ENCODE data around the gene ACYP2. TPM values are rescaled to one million over a fixed set of nuclear protein-coding genes. Genes with fewer than 3 reads are reported as not detected.
A peak's percentile ranks its signal among the peaks of the same experiment; 100 is the strongest.
"Not testable (repeated sequence)": the region's sequence is repeated elsewhere in the genome, so short reads cannot be mapped to it uniquely, and the experiment has no call there.

ACYP2 gene
- total RNA-seq, 1 experiment from 2014 or later: 20.2 TPM

GRCh38 chr2:54127174-54127573 lies 11.8 kb downstream of the ACYP2 start:
- in situ Hi-C loops (cut with HindIII; ENCODE audit: low pct_unique_long_range_greater_than_20kb, low sequenced_read_pairs); DNase-seq (ENCODE audit: low read depth): not testable (repeated sequence)

GRCh38 chr2:54133056-54133455 lies 17.6 kb downstream of the ACYP2 start:
- in situ Hi-C loops (cut with HindIII; ENCODE audit: low pct_unique_long_range_greater_than_20kb, low sequenced_read_pairs): no loop called here
- no peak for DNase-seq (ENCODE audit: low read depth)

- in situ Hi-C loops (cut with HindIII; ENCODE audit: low pct_unique_long_range_greater_than_20kb, low sequenced_read_pairs): no loop called here
- no peak for DNase-seq (ENCODE audit: low read depth)
These were observed 23.8 kb downstream of the ACYP2 start for GRCh38 chr2:54139210-54139609.

GRCh38 chr2:54143780-54144179 lies 28.4 kb downstream of the ACYP2 start:
- in situ Hi-C loops (cut with HindIII; ENCODE audit: low pct_unique_long_range_greater_than_20kb, low sequenced_read_pairs): no loop called here
- no peak for DNase-seq (ENCODE audit: low read depth)

GRCh38 chr2:54148391-54148790 lies 33.0 kb downstream of the ACYP2 start:
- no peak for DNase-seq (ENCODE audit: low read depth)
- in situ Hi-C loops (cut with HindIII; ENCODE audit: low pct_unique_long_range_greater_than_20kb, low sequenced_read_pairs): no loop called here

- DNase-seq (ENCODE audit: low read depth): no peak
- in situ Hi-C loops (cut with HindIII; ENCODE audit: low pct_unique_long_range_greater_than_20kb, low sequenced_read_pairs): no loop called here
These were observed 34.4 kb downstream of the ACYP2 start for GRCh38 chr2:54149638-54150441.

GRCh38 chr2:54158311-54158710 lies 42.9 kb downstream of the ACYP2 start:
- no peak for DNase-seq (ENCODE audit: low read depth)
- in situ Hi-C loops (cut with HindIII; ENCODE audit: low pct_unique_long_range_greater_than_20kb, low sequenced_read_pairs): no loop called here

GRCh38 chr2:54161660-54162424 lies 46.4 kb downstream of the ACYP2 start:
- DNase-seq (ENCODE audit: low read depth): no peak
- in situ Hi-C loops (cut with HindIII; ENCODE audit: low pct_unique_long_range_greater_than_20kb, low sequenced_read_pairs): no loop called here

GRCh38 chr2:54164106-54164505 lies 48.7 kb downstream of the ACYP2 start:
- in situ Hi-C loops (cut with HindIII; ENCODE audit: low pct_unique_long_range_greater_than_20kb, low sequenced_read_pairs): no loop called here
- DNase-seq (ENCODE audit: low read depth): no peak

GRCh38 chr2:54166121-54166773 lies 50.8 kb downstream of the ACYP2 start:
- in situ Hi-C loops (cut with HindIII; ENCODE audit: low pct_unique_long_range_greater_than_20kb, low sequenced_read_pairs): no loop called here
- DNase-seq (ENCODE audit: low read depth): no peak

GRCh38 chr2:54176577-54176976 lies 61.2 kb downstream of the ACYP2 start:
- peak; percentile 27 for DNase-seq (ENCODE audit: low read depth)
- in situ Hi-C loops (cut with HindIII; ENCODE audit: low pct_unique_long_range_greater_than_20kb, low sequenced_read_pairs): no loop called here

GRCh38 chr2:54183281-54183680 lies 67.9 kb downstream of the ACYP2 start:
- DNase-seq (ENCODE audit: low read depth): no peak
- in situ Hi-C loops (cut with HindIII; ENCODE audit: low pct_unique_long_range_greater_than_20kb, low sequenced_read_pairs): no loop called here

- in situ Hi-C loops (cut with HindIII; ENCODE audit: low pct_unique_long_range_greater_than_20kb, low sequenced_read_pairs): no loop called here
These were observed 68.6 kb downstream of the ACYP2 start for GRCh38 chr2:54183972-54184371.

GRCh38 chr2:54185105-54185504 lies 69.7 kb downstream of the ACYP2 start:
- in situ Hi-C loops (cut with HindIII; ENCODE audit: low pct_unique_long_range_greater_than_20kb, low sequenced_read_pairs): no loop called here
- no peak for DNase-seq (ENCODE audit: low read depth)

More at GRCh38 chr2:54183972-54184371, 68.6 kb downstream of the ACYP2 start:
- no peak for DNase-seq (ENCODE audit: low read depth)

GRCh38 chr2:54187331-54187730 lies 71.9 kb downstream of the ACYP2 start:
- in situ Hi-C loops (cut with HindIII; ENCODE audit: low pct_unique_long_range_greater_than_20kb, low sequenced_read_pairs): no loop called here
- DNase-seq (ENCODE audit: low read depth): no peak

- no peak for DNase-seq (ENCODE audit: low read depth)
- in situ Hi-C loops (cut with HindIII; ENCODE audit: low pct_unique_long_range_greater_than_20kb, low sequenced_read_pairs): no loop called here
These were observed 74.1 kb downstream of the ACYP2 start for GRCh38 chr2:54189539-54189938.

- no peak for DNase-seq (ENCODE audit: low read depth)
- in situ Hi-C loops (cut with HindIII; ENCODE audit: low pct_unique_long_range_greater_than_20kb, low sequenced_read_pairs): no loop called here
These were observed 76.1 kb downstream of the ACYP2 start for GRCh38 chr2:54191361-54192135.

All from Caki2 (cell line).